Central memory CD8-positive, alpha-beta T cell (primary cell): Measurements from ENCODE around the gene RACK1.
"Not testable (repeated sequence)": the region's sequence is repeated elsewhere in the genome, so short reads cannot be mapped to it uniquely, and the experiment has no call there.

ENCODE experiments used
- ATAC-seq: fragments of 150-1000 bp; cut with Tn5 transposase; replicated peaks from 2 replicates; pipeline ENCODE4 v1.10.0; 2022; ENCODE audit warnings: mild to moderate bottlenecking, moderate FRiP score, moderate number of reproducible peaks; ENCODE audit not compliant: poor library complexity, severe bottlenecking; ENCODE audit errors: extremely low read depth
- DNase-seq, 2 donors: peaks; one replicate each; pipeline ENCODE4 v3.0.0; 2021; ENCODE audit warnings: low spot score in 2 of 2
- H3K27ac Mint-ChIP-seq: one replicate; pipeline ENCODE4 v1.8.0; 2022; ENCODE audit warnings: low read depth, mild to moderate bottlenecking, moderate library complexity, mixed read lengths
- H3K27me3 Mint-ChIP-seq: one replicate; pipeline ENCODE4 v1.8.0; 2022; ENCODE audit warnings: mixed read lengths
- H3K36me3 Mint-ChIP-seq: one replicate; pipeline ENCODE4 v1.8.0; 2022; ENCODE audit warnings: mild to moderate bottlenecking, moderate library complexity, mixed read lengths; ENCODE audit not compliant: insufficient read depth
- H3K4me1 Mint-ChIP-seq: one replicate; pipeline ENCODE4 v1.8.0; 2022; ENCODE audit warnings: mixed read lengths
- H3K4me3 Mint-ChIP-seq: one replicate; pipeline ENCODE4 v1.8.0; 2022; ENCODE audit warnings: mild to moderate bottlenecking, moderate library complexity, mixed read lengths
- H3K9me3 Mint-ChIP-seq: one replicate; pipeline ENCODE4 v1.8.0; 2022; ENCODE audit warnings: mixed read lengths

The RACK1 gene

GRCh38 chr5:181212080-181212479 is 31.6 kb downstream of the RACK1 start:
- no peak overlapping the region for H3K4me3 Mint-ChIP-seq
- H3K4me1 Mint-ChIP-seq, result peaks cover 25% of the 10 kb centered on the region

GRCh38 chr5:181211208-181211607 is 32.5 kb downstream of the RACK1 start:
- no peaks in the 10 kb centered on the region for H3K9me3 Mint-ChIP-seq
- no peak overlapping the region for H3K27ac Mint-ChIP-seq
- H3K36me3 Mint-ChIP-seq, result peaks cover 26% of the 10 kb centered on the region
- H3K4me1 Mint-ChIP-seq, result peaks cover 30% of the 10 kb centered on the region
- H3K27me3 Mint-ChIP-seq, result peaks cover 16% of the 10 kb centered on the region
- no peak overlapping the region for H3K4me3 Mint-ChIP-seq
- ATAC-seq (no peak), DNase-seq (no peak)

More at GRCh38 chr5:181212080-181212479, 31.6 kb downstream of the RACK1 start:
- peaks cover 22% of the 10 kb centered on the region for H3K36me3 Mint-ChIP-seq
- H3K27ac Mint-ChIP-seq, result no peak overlapping the region
- peaks cover 7% of the 10 kb centered on the region for H3K27me3 Mint-ChIP-seq
- ATAC-seq (no peak), DNase-seq (no peak)
- no peaks in the 10 kb centered on the region for H3K9me3 Mint-ChIP-seq

- not testable (repeated sequence) for DNase-seq, H3K9me3 Mint-ChIP-seq, ATAC-seq, H3K4me3 Mint-ChIP-seq, H3K27ac Mint-ChIP-seq
- H3K36me3 Mint-ChIP-seq, result peaks cover 30% of the 10 kb centered on the region
- peaks cover 33% of the 10 kb centered on the region for H3K4me1 Mint-ChIP-seq
- peaks cover 21% of the 10 kb centered on the region for H3K27me3 Mint-ChIP-seq
Observed at GRCh38 chr5:181210698-181211097, 33.0 kb downstream of the RACK1 start.

- H3K4me3 Mint-ChIP-seq, H3K27ac Mint-ChIP-seq, H3K9me3 Mint-ChIP-seq, ATAC-seq, DNase-seq: not testable (repeated sequence)
- H3K36me3 Mint-ChIP-seq, result peaks cover 34% of the 10 kb centered on the region
- peaks cover 38% of the 10 kb centered on the region for H3K4me1 Mint-ChIP-seq
- H3K27me3 Mint-ChIP-seq, result peaks cover 24% of the 10 kb centered on the region
Observed at GRCh38 chr5:181210148-181210547, 33.6 kb downstream of the RACK1 start.

- DNase-seq, H3K9me3 Mint-ChIP-seq, H3K27ac Mint-ChIP-seq, H3K4me3 Mint-ChIP-seq, ATAC-seq: not testable (repeated sequence)
- peaks cover 38% of the 10 kb centered on the region for H3K36me3 Mint-ChIP-seq
- peaks cover 24% of the 10 kb centered on the region for H3K27me3 Mint-ChIP-seq
- peaks cover 42% of the 10 kb centered on the region for H3K4me1 Mint-ChIP-seq
Observed at GRCh38 chr5:181209006-181209405, 34.7 kb downstream of the RACK1 start.

- peaks cover 40% of the 10 kb centered on the region for H3K36me3 Mint-ChIP-seq
- ATAC-seq, result no peak
- no peak for DNase-seq
- peak overlapping the region; percentile 100 for H3K27ac Mint-ChIP-seq
- no peaks in the 10 kb centered on the region for H3K9me3 Mint-ChIP-seq
- peak overlapping the region; percentile 92 for H3K4me3 Mint-ChIP-seq
- peaks cover 24% of the 10 kb centered on the region for H3K27me3 Mint-ChIP-seq
- peaks cover 44% of the 10 kb centered on the region for H3K4me1 Mint-ChIP-seq
Observed at GRCh38 chr5:181207960-181208253, 35.8 kb downstream of the RACK1 start.

- peaks cover 40% of the 10 kb centered on the region for H3K36me3 Mint-ChIP-seq
- peaks cover 24% of the 10 kb centered on the region for H3K27me3 Mint-ChIP-seq
- DNase-seq, result peak; percentile 54 to 74
- peak overlapping the region; percentile 92 for H3K4me3 Mint-ChIP-seq
- ATAC-seq, result peak; percentile 72
- peak overlapping the region; percentile 100 for H3K27ac Mint-ChIP-seq
- H3K9me3 Mint-ChIP-seq, result no peaks in the 10 kb centered on the region
- H3K4me1 Mint-ChIP-seq, result peaks cover 44% of the 10 kb centered on the region
Observed at GRCh38 chr5:181207214-181207959, 36.3 kb downstream of the RACK1 start.

- ATAC-seq (no peak), DNase-seq (no peak)
- H3K27ac Mint-ChIP-seq, result peak overlapping the region; percentile 100
- H3K4me1 Mint-ChIP-seq, result peaks cover 44% of the 10 kb centered on the region
- no peaks in the 10 kb centered on the region for H3K9me3 Mint-ChIP-seq
- H3K27me3 Mint-ChIP-seq, result peaks cover 24% of the 10 kb centered on the region
- H3K4me3 Mint-ChIP-seq, result peak overlapping the region; percentile 92
- H3K36me3 Mint-ChIP-seq, result peaks cover 40% of the 10 kb centered on the region
Observed at GRCh38 chr5:181205761-181206649, 37.7 kb downstream of the RACK1 start.

GRCh38 chr5:181204826-181205760 is 38.6 kb downstream of the RACK1 start, which contains the start of gene TRIM7:
TRIM7 (minus strand) TSS chr5:181205196; CDS start chr5:181205110, 86 bp downstream.
- H3K9me3 Mint-ChIP-seq, result no peaks in the 10 kb centered on the region
- no peak for ATAC-seq
- peaks cover 24% of the 10 kb centered on the region for H3K27me3 Mint-ChIP-seq

GRCh38 chr5:181204113-181204825 is 39.4 kb downstream of the RACK1 start:
- DNase-seq, result no peak
- Mint-ChIP-seq H3K4me3 (peak overlapping the region; percentile 92), H3K4me1 (peaks cover 44% of the 10 kb centered on the region), H3K36me3 (peaks cover 37% of the 10 kb centered on the region), H3K9me3 (no peaks in the 10 kb centered on the region), H3K27ac (peak overlapping the region; percentile 80), H3K27me3 (peaks cover 24% of the 10 kb centered on the region)
- ATAC-seq, result no peak

More at GRCh38 chr5:181204826-181205760, 38.6 kb downstream of the RACK1 start, which contains the start of gene TRIM7:
- DNase-seq, result no peak
- Mint-ChIP-seq H3K4me1 (peaks cover 44% of the 10 kb centered on the region), H3K27ac (peak within 1 kb of the TSS; percentile 100), H3K4me3 (peak within 1 kb of the TSS; percentile 92), H3K36me3 (peaks cover 37% of the 10 kb centered on the region)

- ATAC-seq (no peak), DNase-seq (no peak)
- Mint-ChIP-seq H3K4me1 (peaks cover 44% of the 10 kb centered on the region), H3K27ac (peak overlapping the region; percentile 80), H3K27me3 (peaks cover 24% of the 10 kb centered on the region), H3K36me3 (peaks cover 36% of the 10 kb centered on the region), H3K4me3 (peak overlapping the region; percentile 92), H3K9me3 (no peaks in the 10 kb centered on the region)
Observed at GRCh38 chr5:181203777-181204112, 40.0 kb downstream of the RACK1 start.
